ENCODE measurements around the gene CCSER1.

CCSER1 gene

GRCh38 chr4:90840828-90841227 is 713.6 kb downstream of the CCSER1 start:
- no peak overlapping the region for H3K4me3 ChIP-seq (ENCODE audit: low read depth, low read length)
- no peak for DNase-seq (ENCODE audit: low read depth, low spot score)
- in situ Hi-C loops (cut with HindIII; ENCODE audit: low sequenced_read_pairs), result no loop called here
- TF ChIP-seq CTCF (IDR thresholded peaks at IDR 0.05; ENCODE audit: low read depth, low read length), result no peak

DNA sequence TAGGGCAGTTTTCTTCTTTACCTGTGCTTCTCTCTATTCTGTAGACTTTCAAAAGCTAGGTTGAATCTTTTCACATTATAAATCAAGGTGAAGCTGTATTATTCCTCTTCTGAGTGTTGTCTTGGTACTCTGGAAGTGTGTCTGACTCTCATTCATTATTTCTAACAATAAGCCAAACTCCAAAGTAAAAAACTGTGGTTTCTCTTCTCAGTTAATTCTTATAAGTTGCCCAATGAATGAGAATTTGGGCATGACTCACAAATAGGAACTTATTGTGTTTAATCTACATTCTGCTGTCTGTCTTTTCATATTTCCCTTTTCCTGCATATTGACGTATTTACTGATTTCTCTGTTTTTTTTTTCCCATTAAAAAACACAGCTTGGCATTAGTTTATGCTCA is 714.5 kb downstream of the CCSER1 start:
- TF ChIP-seq CTCF (IDR thresholded peaks at IDR 0.05; ENCODE audit: low read depth, low read length), result no peak
- H3K4me3 ChIP-seq (ENCODE audit: low read depth, low read length), result no peak overlapping the region
- in situ Hi-C loops (cut with HindIII; ENCODE audit: low sequenced_read_pairs), result no loop called here
- DNase-seq (ENCODE audit: low read depth, low spot score), result peak; percentile 20

DNA sequence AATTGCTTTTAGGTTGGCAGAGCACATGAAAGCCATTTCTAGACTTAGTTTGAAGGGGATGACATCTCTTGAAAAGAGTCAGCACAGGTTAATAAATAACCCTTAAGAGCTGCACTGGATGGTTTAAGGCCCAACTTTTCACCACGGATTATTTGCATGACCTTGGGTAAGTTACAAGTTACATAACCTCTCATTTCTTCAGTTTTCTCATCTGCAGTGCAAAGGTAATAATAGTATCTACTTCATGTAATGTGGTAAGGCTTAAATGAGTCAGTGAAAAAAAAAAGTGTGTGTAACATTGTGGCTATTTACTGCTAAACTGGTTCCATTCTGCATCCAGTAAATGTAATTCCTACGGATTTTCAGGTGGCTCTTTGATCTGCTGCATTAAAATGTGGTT is 715.8 kb downstream of the CCSER1 start:
- in situ Hi-C loops (cut with HindIII; ENCODE audit: low sequenced_read_pairs), result no loop called here
- TF ChIP-seq CTCF (IDR thresholded peaks at IDR 0.05; ENCODE audit: low read depth, low read length), result no peak
- no peak overlapping the region for H3K4me3 ChIP-seq (ENCODE audit: low read depth, low read length)
- DNase-seq (ENCODE audit: low read depth, low spot score), result no peak

- no peak for TF ChIP-seq CTCF (IDR thresholded peaks at IDR 0.05; ENCODE audit: low read depth, low read length)
- DNase-seq (ENCODE audit: low read depth, low spot score), result no peak
- in situ Hi-C loops (cut with HindIII; ENCODE audit: low sequenced_read_pairs), result no loop called here
- H3K4me3 ChIP-seq (ENCODE audit: low read depth, low read length), result no peak overlapping the region
These were observed 717.0 kb downstream of the CCSER1 start for GRCh38 chr4:90844241-90844640.

DNA sequence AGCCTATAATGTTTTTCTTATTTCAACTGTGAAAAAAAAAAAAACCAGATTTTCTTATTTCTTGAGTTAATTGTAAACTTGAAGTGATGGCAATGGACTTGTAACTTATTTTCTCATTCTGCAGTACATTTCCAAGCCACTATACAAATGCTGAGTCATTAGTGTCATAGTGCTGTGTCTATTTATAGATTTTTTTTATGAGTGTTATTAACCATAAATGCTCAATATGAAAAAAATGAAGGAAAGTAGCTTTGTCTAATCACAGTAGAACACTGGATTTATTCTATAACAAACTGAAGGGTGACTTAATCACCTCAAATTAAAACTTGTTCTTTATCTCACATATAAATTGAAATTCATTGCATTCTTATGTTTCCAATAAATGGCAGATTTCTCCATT is 718.6 kb downstream of the CCSER1 start:
- TF ChIP-seq CTCF (IDR thresholded peaks at IDR 0.05; ENCODE audit: low read depth, low read length), result no peak
- H3K4me3 ChIP-seq (ENCODE audit: low read depth, low read length), result no peak overlapping the region
- in situ Hi-C loops (cut with HindIII; ENCODE audit: low sequenced_read_pairs), result no loop called here
- peak; percentile 16 for DNase-seq (ENCODE audit: low read depth, low spot score)

DNA sequence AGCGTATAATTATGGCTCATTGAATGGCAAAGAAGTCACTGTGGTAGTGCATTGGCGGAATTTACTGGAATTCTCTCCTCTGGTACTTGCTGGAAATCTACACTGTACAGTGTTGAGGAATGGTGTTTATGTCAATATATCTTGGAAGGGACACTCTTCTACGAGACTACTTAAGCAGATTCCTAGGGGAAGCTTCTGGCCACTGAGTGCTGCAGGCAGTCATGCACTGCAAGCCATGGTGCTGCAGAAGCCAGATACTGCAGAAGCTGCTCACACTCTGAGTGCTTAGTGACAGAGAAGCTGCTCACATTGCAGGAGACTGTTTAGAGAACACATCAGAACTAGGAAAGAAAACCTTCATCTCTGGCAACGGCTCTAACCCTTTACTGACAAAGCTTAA is 725.0 kb downstream of the CCSER1 start:
- DNase-seq (ENCODE audit: low read depth, low spot score), result no peak
- TF ChIP-seq CTCF (IDR thresholded peaks at IDR 0.05; ENCODE audit: low read depth, low read length), result no peak
- in situ Hi-C loops (cut with HindIII; ENCODE audit: low sequenced_read_pairs), result no loop called here
- no peak overlapping the region for H3K4me3 ChIP-seq (ENCODE audit: low read depth, low read length)

DNA sequence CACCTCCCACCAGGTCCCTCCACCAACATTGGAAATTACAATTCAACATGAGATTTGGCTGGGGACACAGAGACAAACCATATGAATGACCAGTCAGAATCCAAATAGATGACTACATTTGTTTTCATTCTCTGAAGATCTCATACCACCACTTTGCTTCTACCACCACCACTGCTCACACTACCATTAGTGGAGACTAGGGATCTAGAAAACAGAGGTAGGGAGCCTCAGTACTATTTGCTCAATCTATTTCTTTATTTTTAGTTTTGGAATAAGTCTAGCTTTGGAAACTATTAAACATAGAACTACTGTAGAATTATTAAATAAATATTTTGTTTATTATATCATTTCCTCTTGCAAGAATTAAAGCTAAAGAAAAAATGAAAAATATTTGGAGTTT is 727.9 kb downstream of the CCSER1 start:
- H3K4me3 ChIP-seq (ENCODE audit: low read depth, low read length), result no peak overlapping the region
- no peak for DNase-seq (ENCODE audit: low read depth, low spot score)
- in situ Hi-C loops (cut with HindIII; ENCODE audit: low sequenced_read_pairs), result no loop called here
- no peak for TF ChIP-seq CTCF (IDR thresholded peaks at IDR 0.05; ENCODE audit: low read depth, low read length)

Measured in astrocyte of the spinal cord (primary cell).